K562 (cell line): ENCODE measurements around the gene PA2G4. TPM values are rescaled to one million over a fixed set of nuclear protein-coding genes. Genes with fewer than 3 reads are reported as not detected.

Experiments
- ATF7 ChIP-seq: fragments of 450-650 bp; IDR thresholded peaks from 2 replicates; pipeline ENCODE4 v1.7.1; 2014; ENCODE audit warnings: mild to moderate bottlenecking, moderate library complexity
- CBFA2T2 ChIP-seq: fragments of 450-650 bp; conservative IDR thresholded peaks from 2 replicates; pipeline ENCODE4 v1.6.1; 2017; ENCODE audit warnings: mild to moderate bottlenecking
- CC2D1A ChIP-seq: fragments of 450-650 bp; IDR thresholded peaks from 2 replicates; pipeline ENCODE4 v1.6.1; 2017; ENCODE audit warnings: mild to moderate bottlenecking
- CCNT2 ChIP-seq: IDR thresholded peaks from 2 replicates; pipeline ENCODE4 v1.6.1; 2011; ENCODE audit warnings: borderline replicate concordance, low read depth, mild to moderate bottlenecking, moderate library complexity, mixed read lengths, low read length; ENCODE audit not compliant: insufficient read length; ENCODE audit errors: extremely low read depth
- CREB5 ChIP-seq: fragments of 250-450 bp; sonication (Bioruptor Pico); IDR thresholded peaks from 2 replicates; pipeline ENCODE4 v1.5.0; 2020; ENCODE audit warnings: mild to moderate bottlenecking
- CREM ChIP-seq: IDR thresholded peaks from 2 replicates; pipeline ENCODE4 v1.6.1; 2014; ENCODE audit warnings: antibody characterized with exemption, low read depth
- CTBP1 ChIP-seq: fragments of 450-650 bp; IDR thresholded peaks from 2 replicates; pipeline ENCODE4 v1.6.1; 2016; ENCODE audit warnings: borderline replicate concordance
- ESRRB ChIP-seq: fragments of 250-450 bp; sonication (Bioruptor Pico); IDR thresholded peaks from 2 replicates; pipeline ENCODE4 v1.5.0; 2020; ENCODE audit warnings: mild to moderate bottlenecking, moderate library complexity, borderline replicate concordance
- FOSL1 ChIP-seq: fragments of 200-800 bp; sonication (Bioruptor generic); conservative IDR thresholded peaks from 2 replicates; pipeline ENCODE4 v1.6.1; 2016; ENCODE audit warnings: missing genetic modification characterization, missing compliant biosample characterization
- FOXM1 ChIP-seq, 2 experiments: fragments of 450-650 bp in 1 of 2; sonication (generic) in 1 of 2; formaldehyde crosslinking in 1 of 2; IDR thresholded peaks; 2 replicates each; pipeline versions ENCODE4 v1.6.1 to v1.9.0; 2017 to 2022; ENCODE audit warnings: low read depth in 2 of 2, mild to moderate bottlenecking in 2 of 2, missing genetic modification reagents in 1 of 2, moderate library complexity in 1 of 2
- GATAD2B ChIP-seq: fragments of 450-650 bp; IDR thresholded peaks from 2 replicates; pipeline ENCODE4 v1.6.1; 2017; ENCODE audit warnings: mild to moderate bottlenecking, borderline replicate concordance
- HES1 ChIP-seq: fragments of 450-650 bp; IDR thresholded peaks from 2 replicates; pipeline ENCODE4 v1.6.1; 2016; ENCODE audit warnings: low read depth, mild to moderate bottlenecking, moderate library complexity
- HMGN3 ChIP-seq: IDR thresholded peaks from 2 replicates; pipeline ENCODE4 v1.6.1; 2011; ENCODE audit warnings: borderline replicate concordance, low read depth, mild to moderate bottlenecking, mixed read lengths, low read length; ENCODE audit not compliant: insufficient read length; ENCODE audit errors: extremely low read depth
- JUND ChIP-seq, 2 experiments: IDR thresholded peaks; 2 replicates in 1 of 2; 3 replicates in 1 of 2; pipeline ENCODE4 v1.6.1; 2011; ENCODE audit warnings: borderline replicate concordance in 2 of 2, low read depth in 2 of 2, low read length in 2 of 2, improper control_type of control experiment in 1 of 2, missing biosample characterization in 1 of 2, missing genetic modification characterization in 1 of 2, missing genetic modification reagents in 1 of 2
- MYNN ChIP-seq, 2 experiments: sonication (generic); formaldehyde crosslinking in 1 of 2; IDR thresholded peaks; 2 replicates each; pipeline versions ENCODE4 v1.5.0 to v1.6.1; 2016 to 2020; ENCODE audit warnings: antibody characterized with exemption in 1 of 2, missing genetic modification reagents in 1 of 2
- NBN ChIP-seq: fragments of 450-650 bp; IDR thresholded peaks from 2 replicates; pipeline ENCODE4 v1.6.1; 2016; ENCODE audit warnings: low read depth, mild to moderate bottlenecking
- NCOR1 ChIP-seq: fragments of 450-650 bp; IDR thresholded peaks from 2 replicates; pipeline ENCODE4 v1.6.1; 2016; ENCODE audit warnings: mild to moderate bottlenecking, moderate library complexity
- NEUROD1 ChIP-seq: fragments of 150-350 bp; IDR thresholded peaks from 2 replicates; pipeline ENCODE4 v1.6.1; 2014; ENCODE audit warnings: borderline replicate concordance, low read length, low read depth; ENCODE audit not compliant: partially characterized antibody
- PHB2 ChIP-seq: fragments of 450-650 bp; IDR thresholded peaks from 2 replicates; pipeline ENCODE4 v1.6.1; 2017; ENCODE audit warnings: low read depth
- POLR2B ChIP-seq: fragments of 450-650 bp; IDR thresholded peaks from 2 replicates; pipeline ENCODE4 v1.6.1; 2018; ENCODE audit warnings: low read depth; ENCODE audit not compliant: partially characterized antibody
- SRSF1 ChIP-seq: fragments of 200-400 bp; formaldehyde crosslinking; IDR thresholded peaks from 2 replicates; pipeline ENCODE4 v1.6.1; 2017; ENCODE audit warnings: mild to moderate bottlenecking, low read depth, low read length, moderate library complexity
- TAF7 ChIP-seq: fragments of 450-650 bp; IDR thresholded peaks from 2 replicates; pipeline ENCODE4 v1.6.1; 2016; ENCODE audit warnings: missing genetic modification characterization, missing compliant biosample characterization
- TAL1 ChIP-seq: fragments of 450-650 bp; IDR thresholded peaks from 2 replicates; pipeline ENCODE4 v1.6.1; 2016; ENCODE audit warnings: mild to moderate bottlenecking
- TEAD4 ChIP-seq, 2 experiments: sonication (generic) in 1 of 2; formaldehyde crosslinking in 1 of 2; IDR thresholded peaks; 2 replicates each; pipeline versions ENCODE4 v1.6.1 to v1.8.0; 2012 to 2022; ENCODE audit warnings: borderline replicate concordance in 1 of 2, inconsistent platforms in 1 of 2, low read length in 1 of 2, mild to moderate bottlenecking in 1 of 2, missing genetic modification reagents in 1 of 2
- TFAP4 ChIP-seq: sonication (generic); formaldehyde crosslinking; IDR thresholded peaks from 2 replicates; pipeline ENCODE4 v1.8.0; 2022; ENCODE audit warnings: missing genetic modification reagents, mild to moderate bottlenecking, moderate library complexity, borderline replicate concordance
- ZC3H11A ChIP-seq: IDR thresholded peaks from 2 replicates; pipeline ENCODE4 v1.6.1; 2012; ENCODE audit warnings: low read depth, low read length, improper control_type of control experiment
- polyA plus RNA-seq, 8 experiments: library from polyadenylated mRNA; depleted of rRNA in 4 of 8; stranded (reverse) in 5 of 8; unstranded in 3 of 8; fragments of >200 nt; fragmentation: Nextera tagmentation in 2 of 8; fragmentation: Illumina TruSeq in 1 of 8; extraction: Ambion mirVana in 2 of 8; extraction: Trizol in 1 of 8; gene quantifications; 2 replicates each; pipeline versions ENCODE4 v1.2.1 to v1.2.3, GENCODE V29; 2011 to 2014; ENCODE audit warnings: inconsistent platforms in 1 of 8, missing spikeins in 1 of 8
- total RNA-seq, 7 experiments: library from RNA; depleted of rRNA in 6 of 7; stranded (reverse); fragments of >200 nt in 6 of 7; fragmentation: Illumina TruSeq in 2 of 7; extraction: Trizol in 2 of 7; gene quantifications; 2 replicates each; pipeline versions ENCODE4 v1.2.1 to v1.2.3, GENCODE V29; 2011 to 2021; ENCODE audit warnings: low replicate concordance in 1 of 7

The PA2G4 gene
- total and polyA plus RNA-seq, 9 of the 15 experiments (the other 6 are each of a cell fraction or from before 2014, with no cell fraction given), result 230 to 925 (median 638) TPM

- TF ChIP-seq NCOR1 (peak; percentile 90), CREM (peak; percentile 58), CBFA2T2 (peak; percentile 86), TAF7 (no peak), CCNT2 (peak; percentile 97), TEAD4 (IDR thresholded peaks at IDR 0.05; ENCODE audit: low read length) (peak; percentile 95), TEAD4 (CRISPR knock-in tag; IDR thresholded peaks at IDR 0.05; ENCODE audit: borderline replicate concordance) (no peak), FOSL1 (tag) (peak; percentile 43), TFAP4 (CRISPR knock-in tag) (no peak), GATAD2B (peak; percentile 85; the same call in 1 of the 2 replicates), ATF7 (peak; percentile 50), PHB2 (peak; percentile 9; the same call in 1 of the 2 replicates), HES1 (peak; percentile 77), JUND (IDR thresholded peaks at IDR 0.05; ENCODE audit: borderline replicate concordance, low read depth, low read length) (peak; percentile 80), JUND (tag; IDR thresholded peaks at IDR 0.05; ENCODE audit: borderline replicate concordance, low read depth, low read length) (peak; percentile 74; the same call in 1 of the 3 replicates), ESRRB (CRISPR knock-in tag) (no peak), TAL1 (peak; percentile 95), MYNN (IDR thresholded peaks at IDR 0.05) (0 out of 2 replicates have a peak, but pooled peaks have one; percentile 43), MYNN (CRISPR knock-in tag; IDR thresholded peaks at IDR 0.05) (no peak), CTBP1 (peak; percentile 7; the same call in 1 of the 2 replicates), CREB5 (CRISPR knock-in tag) (0 out of 2 replicates have a peak, but pooled peaks have one; percentile 58), SRSF1 (no peak), FOXM1 (IDR thresholded peaks at IDR 0.05; ENCODE audit: low read depth) (peak; percentile 93), FOXM1 (CRISPR knock-in tag; IDR thresholded peaks at IDR 0.05; ENCODE audit: low read depth) (no peak), NEUROD1 (peak; percentile 69), ZC3H11A (no peak), POLR2B (peak; percentile 22), HMGN3 (peak; percentile 91), NBN (peak; percentile 74; the same call in 1 of the 2 replicates), CC2D1A (peak; percentile 62)
Measured at GRCh38 chr12:56126732-56127239, 22.4 kb downstream of the PA2G4 start (continued).
